GM21515 (cell line): ENCODE measurements around the gene AUTS2.
"Not testable (repeated sequence)": the region's sequence is repeated elsewhere in the genome, so short reads cannot be mapped to it uniquely, and the experiment has no call there.

Experiments used
- ATAC-seq: cut with Tn5 transposase; IDR thresholded peaks from one replicate; pipeline ENCODE4 v1.9.1; 2021; ENCODE audit not compliant: unreplicated experiment

The AUTS2 gene

DNA sequence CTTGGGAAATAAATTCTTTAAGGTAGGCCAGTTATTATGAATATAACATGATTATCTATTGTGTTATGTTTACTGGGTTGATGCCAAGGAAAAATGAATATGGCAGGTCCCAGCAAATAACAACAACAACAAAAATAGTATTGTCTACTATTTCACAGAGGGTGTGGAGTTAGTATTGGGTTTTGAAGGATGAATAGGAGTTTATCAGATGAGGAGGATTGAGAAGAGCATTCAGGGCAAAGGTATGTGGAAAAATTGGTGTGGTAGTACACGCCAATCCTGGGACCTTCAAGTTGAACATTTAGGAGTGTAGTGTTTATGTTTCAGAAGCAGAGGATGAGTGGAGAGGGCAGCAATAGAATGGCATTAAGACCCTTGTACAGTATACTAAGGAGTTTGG, 671.9 kb downstream of the AUTS2 start:
- ATAC-seq: no peak

DNA sequence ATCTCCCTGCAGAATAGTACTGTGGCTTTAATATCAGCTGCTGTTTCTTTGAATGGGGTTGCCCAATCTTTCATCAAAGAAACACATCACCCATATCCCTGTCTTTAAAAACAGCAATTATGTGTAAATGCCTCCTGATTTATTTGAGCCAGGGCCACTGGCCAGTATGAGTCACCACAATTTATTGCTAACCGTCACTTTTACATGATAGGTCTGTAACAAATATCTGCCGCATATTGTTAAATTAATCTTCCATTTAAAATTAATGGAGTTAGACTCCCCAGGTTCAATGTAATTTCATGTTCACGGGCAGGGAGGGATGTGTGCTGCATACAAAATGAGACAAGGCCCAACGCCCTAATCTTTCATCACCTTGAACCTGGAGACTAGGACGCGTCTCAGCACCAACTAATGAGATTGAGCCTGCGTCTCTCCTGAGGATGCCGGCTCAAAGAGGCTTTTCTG, 673.4 kb downstream of the AUTS2 start:
- no peak for ATAC-seq

- not testable (repeated sequence) for ATAC-seq
Observed at GRCh38 chr7:70275570-70275969, 677.3 kb downstream of the AUTS2 start.

GRCh38 chr7:70285187-70285586, 686.9 kb downstream of the AUTS2 start:
- ATAC-seq: no peak

DNA sequence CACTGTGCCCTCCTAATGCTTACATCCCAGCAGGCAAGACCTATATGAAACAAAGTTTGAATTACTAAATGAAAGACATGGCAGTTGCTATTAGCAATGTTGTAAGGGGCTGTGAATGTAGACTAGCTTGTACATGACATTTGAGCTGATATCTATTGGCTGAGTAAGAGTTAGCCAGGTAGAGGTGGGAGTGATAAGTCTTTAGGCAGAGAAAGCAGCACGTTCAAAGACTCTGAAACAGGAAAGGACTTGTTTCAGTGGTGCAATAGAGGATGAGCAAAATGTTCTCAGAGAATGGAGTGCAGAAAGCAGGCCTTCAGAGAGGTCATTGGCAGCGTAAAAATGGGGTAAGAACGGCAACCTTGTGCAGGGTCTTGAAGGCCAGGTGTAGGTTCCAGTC, 687.6 kb downstream of the AUTS2 start:
- no peak for ATAC-seq

DNA sequence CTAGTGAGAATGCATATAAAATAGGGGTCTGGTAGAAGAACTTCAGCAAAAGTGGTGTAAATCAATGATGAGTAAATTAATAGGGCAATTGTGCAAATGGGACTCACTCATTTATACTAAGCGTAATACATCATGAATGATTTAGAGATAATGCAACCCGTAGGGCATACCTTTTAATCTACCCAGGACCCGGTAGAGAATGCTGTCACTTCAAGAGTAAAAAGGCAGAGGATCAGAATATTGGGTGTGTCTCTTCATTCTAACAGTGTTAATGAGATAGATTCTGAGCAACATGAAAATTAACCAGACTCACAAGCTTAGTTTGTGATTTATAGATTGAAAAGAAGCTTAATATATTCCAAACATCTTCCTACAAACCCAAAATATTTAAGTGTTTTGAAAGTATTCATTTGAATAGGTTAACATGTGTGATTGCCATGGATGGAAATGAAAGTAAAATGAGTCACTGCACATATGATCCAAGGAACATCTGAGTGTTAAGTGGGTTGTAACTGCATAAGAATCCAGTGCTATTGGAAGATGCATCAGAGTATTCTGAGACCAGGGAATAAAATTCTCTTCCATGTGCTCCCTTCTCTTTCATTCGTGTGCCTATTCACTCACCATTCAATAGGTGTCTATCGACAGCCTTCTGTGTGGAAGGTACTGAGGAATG, 690.6 kb downstream of the AUTS2 start:
- ATAC-seq: no peak

DNA sequence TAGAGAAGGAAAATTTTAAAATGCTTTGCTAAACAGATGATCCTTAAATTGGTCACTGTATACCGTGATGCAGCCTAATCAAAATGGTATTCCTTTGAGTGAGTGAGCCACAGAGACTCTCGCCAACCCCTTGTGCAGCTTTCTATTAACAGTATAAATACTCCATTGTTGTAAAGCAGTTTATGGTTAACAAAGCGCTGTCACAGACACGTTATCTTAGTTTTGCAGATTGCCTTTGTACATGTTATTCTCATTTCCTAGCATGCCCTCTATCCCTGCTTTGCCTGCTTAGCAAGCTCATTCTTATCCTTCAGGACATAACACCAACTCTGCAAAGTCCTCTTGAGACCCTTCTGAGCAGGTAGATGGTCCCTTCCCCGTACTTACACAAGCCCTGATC, 694.4 kb downstream of the AUTS2 start:
- ATAC-seq: no peak

DNA sequence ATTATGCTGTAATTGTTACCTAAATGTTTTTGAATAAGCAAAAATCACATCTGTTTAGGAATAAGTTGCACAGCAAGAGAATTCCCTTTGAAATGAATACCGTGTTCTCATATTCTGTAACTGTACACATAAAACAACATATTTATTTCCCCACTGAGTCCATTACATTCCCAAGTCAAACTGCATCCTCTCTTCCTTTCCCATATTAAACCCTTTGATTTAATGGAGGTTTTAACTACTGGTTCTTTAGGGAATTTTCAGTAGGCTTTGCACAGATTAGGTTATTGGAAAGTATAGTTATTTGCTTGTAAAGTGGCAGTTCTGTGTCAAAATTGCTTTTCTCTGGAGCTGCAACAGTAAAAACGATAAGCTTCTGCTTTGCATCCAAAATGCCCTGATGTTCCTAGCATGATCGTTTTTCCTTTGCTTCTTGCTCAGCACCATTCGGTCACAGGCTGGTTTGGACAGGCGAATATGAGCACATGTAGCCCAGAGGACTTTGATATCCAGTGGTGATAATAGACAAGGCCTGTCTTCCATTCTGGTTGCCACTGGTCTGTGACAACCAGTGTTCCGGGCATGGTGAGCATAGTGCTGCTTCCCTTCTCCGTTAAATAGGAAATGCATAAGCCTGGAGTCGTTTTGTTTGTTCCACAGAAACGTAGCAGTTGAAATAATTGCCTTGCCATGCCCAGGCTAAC, 696.1 kb downstream of the AUTS2 start:
- no peak for ATAC-seq

- no peak for ATAC-seq
Observed at GRCh38 chr7:70298780-70299471, 700.7 kb downstream of the AUTS2 start.

GRCh38 chr7:70299472-70299807, 701.2 kb downstream of the AUTS2 start:
- no peak for ATAC-seq

- no peak for ATAC-seq
Observed at GRCh38 chr7:70301673-70302185, 703.5 kb downstream of the AUTS2 start.

DNA sequence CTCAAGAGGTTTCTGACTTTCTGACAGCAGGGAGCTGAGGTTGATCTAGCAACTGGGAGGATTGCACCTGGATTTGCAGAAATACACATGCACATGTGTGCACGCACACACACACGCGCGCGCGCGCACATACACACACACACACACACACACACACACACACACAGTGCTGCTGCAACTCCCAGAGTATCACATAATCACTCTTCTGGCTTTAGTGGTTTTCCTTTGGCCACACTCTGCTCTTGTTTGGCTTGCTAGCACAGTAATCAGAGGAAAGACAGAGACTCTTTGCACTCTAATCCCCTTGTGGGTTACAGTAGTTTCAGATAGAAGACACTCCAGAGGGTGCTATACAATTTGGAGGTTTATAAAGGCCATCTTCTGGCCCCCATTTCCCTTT, 705.0 kb downstream of the AUTS2 start:
- no peak for ATAC-seq

DNA sequence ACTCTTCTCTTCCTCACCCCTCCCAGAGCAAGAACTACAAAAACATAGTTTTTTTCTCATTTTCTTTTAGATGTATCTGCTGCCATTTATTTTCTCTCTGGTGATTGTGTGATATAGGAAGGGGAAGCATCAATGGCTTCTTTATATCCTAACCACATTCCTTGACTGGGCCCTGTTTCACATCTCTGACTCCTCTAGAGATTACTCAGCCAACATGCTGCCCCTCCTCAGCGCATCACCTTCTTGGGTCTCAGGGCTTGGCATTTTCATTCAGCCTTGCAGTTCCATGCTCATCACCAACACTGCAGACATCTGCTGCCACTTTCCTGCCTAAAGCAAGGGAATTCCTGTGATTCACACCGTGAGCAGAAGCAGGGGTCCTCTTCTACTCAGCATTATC, 705.5 kb downstream of the AUTS2 start:
- ATAC-seq: no peak

- ATAC-seq: no peak
Observed at GRCh38 chr7:70306173-70306572, 707.9 kb downstream of the AUTS2 start.

DNA sequence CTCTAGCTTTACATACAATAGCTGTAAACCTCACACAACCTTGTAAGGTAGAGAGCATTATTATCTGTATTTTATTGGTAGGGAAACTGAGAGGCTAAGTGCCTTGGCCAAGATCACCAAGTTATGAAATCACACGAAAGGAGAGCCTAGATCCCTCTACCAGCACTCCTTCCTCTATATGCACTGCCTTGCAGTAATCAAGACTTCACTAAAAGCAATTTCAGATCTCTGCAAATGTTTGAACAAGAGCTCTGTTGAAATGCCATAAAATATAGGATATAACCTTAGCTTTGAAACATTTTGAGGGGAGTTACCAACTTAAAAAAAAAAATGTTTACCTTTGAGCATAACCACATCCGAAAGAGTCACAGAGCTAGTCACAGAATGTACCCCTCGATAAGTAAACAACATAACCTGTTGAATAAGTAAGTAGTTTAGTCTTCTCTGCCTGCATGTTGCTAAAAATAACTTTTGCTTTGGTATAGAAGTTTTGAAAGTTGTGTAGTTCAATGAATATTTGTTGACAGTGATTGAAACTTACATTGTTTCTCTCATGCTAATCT, 709.4 kb downstream of the AUTS2 start:
- no peak for ATAC-seq

- no peak for ATAC-seq
Observed at GRCh38 chr7:70312336-70312735, 714.1 kb downstream of the AUTS2 start.

- no peak for ATAC-seq
Observed at GRCh38 chr7:70313271-70313670, 715.0 kb downstream of the AUTS2 start.

- ATAC-seq: no peak
Observed at GRCh38 chr7:70313687-70314086, 715.4 kb downstream of the AUTS2 start.

GRCh38 chr7:70314221-70314620, 715.9 kb downstream of the AUTS2 start:
- ATAC-seq: no peak

GRCh38 chr7:70316745-70317144, 718.5 kb downstream of the AUTS2 start:
- ATAC-seq: no peak

- no peak for ATAC-seq
Observed at GRCh38 chr7:70317356-70317755, 719.1 kb downstream of the AUTS2 start.

DNA sequence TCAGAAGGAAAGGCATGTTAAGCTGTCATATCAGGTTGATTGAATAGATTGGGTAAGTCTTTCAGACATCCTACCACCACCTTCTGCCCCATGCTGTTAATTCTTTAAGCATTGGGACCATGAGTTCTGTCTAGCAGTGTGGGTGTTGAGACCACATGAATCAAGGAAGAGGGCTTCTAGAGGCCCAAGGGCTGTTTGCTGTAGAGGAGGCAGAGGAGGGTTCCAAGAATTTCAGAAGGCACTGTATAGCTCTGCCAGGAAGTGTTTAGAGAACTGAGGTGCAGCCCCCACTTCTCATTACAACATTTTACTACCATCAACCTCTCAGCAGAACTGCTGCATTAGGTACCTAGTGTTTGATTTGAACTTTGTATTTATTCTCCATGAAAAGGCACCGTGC, 720.2 kb downstream of the AUTS2 start:
- no peak for ATAC-seq
